AG10803 (cell line): Measurements from ENCODE around the gene FAM107A.

ENCODE experiments used
- DNase-seq: peaks from one replicate; pipeline ENCODE4 v3.0.0; 2010; ENCODE audit warnings: low read depth
- H3K4me3 ChIP-seq: 2 replicates; pipeline ENCODE4 v1.5.1; 2011; ENCODE audit warnings: mild to moderate bottlenecking, low read length, control low read depth
- CTCF ChIP-seq: conservative IDR thresholded peaks from 2 replicates; pipeline ENCODE4 v1.5.1; 2011; ENCODE audit warnings: mild to moderate bottlenecking, low read length, control low read depth, inconsistent platforms

The FAM107A gene

GRCh38 chr3:58563386-58564035 lies 13.7 kb downstream of the FAM107A start:
- no peak overlapping the region for H3K4me3 ChIP-seq
- DNase-seq = no peak
- TF ChIP-seq CTCF = no peak

DNA sequence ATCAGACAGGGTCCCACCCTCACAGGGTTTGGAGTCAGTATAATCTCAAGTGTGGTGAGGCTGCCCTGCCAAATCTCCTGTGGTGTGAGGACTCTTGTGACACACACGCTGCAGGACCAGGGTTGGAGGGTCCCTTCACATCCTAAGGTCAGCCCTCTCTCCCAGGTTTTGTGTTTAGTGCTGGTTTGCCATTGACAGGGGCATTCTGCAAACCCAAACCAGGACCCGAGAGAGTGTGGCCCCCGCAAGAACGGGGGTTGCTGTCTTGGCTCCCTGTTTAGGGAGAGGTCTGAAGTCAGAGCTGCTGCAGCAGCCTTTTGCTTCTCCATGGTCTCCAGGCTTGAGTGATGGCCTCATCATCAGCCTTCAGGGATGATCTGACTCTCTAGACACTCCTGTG lies 14.7 kb downstream of the FAM107A start:
- no peak for DNase-seq
- no peak overlapping the region for H3K4me3 ChIP-seq
- no peak for TF ChIP-seq CTCF

DNA sequence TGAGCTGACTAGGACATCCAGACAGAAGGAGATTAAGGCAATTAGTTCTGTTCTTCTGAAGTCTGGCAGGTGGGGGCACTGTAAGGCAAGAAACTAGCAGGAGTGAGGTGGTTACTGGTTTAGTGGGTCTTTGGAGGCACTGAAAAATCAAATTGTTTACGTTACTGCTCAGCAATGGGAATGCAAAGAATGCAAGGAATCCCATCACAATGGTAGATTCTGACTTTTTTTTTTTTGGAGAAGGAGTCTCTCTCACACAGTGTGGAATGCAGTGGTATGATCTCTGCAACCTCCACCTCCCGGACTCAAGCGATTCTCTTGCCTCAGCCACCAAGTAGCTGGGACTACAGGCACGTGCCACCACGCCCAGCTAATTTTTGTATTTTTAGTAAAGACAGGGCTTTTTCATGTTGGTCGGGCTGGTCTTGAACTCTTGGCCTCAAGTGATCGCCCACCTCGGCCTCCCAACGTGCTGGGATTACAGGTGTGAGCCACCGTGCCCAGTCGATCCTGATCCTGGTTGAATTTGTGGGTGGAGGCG lies 16.4 kb downstream of the FAM107A start:
- DNase-seq = peak; percentile 99
- H3K4me3 ChIP-seq = no peak overlapping the region
- TF ChIP-seq CTCF = peak; percentile 81

- TF ChIP-seq CTCF = no peak
- no peak for DNase-seq
- H3K4me3 ChIP-seq = no peak overlapping the region
Observed at GRCh38 chr3:58559586-58559985, 17.6 kb downstream of the FAM107A start.

DNA sequence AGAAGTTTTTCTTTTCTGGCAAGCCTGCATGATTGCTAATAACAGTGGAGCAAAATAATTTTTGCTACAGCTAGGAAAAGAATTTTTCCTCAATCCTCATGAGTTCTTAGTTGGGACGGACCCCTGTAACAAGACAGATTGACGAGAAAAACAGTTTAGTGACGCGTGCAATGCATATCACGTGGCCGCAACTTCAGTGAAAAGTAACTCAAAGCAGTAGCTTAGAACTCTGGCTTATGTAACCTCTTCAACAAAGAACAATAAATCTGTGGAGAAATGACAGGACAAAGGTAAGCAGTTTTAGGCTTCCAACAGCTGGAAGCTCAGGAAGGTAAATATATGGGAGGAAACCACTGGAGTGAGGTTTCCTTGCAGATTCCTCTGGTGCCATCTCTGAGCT lies 19.7 kb downstream of the FAM107A start:
- H3K4me3 ChIP-seq = no peak overlapping the region
- no peak for DNase-seq
- no peak for TF ChIP-seq CTCF

GRCh38 chr3:58556761-58557221 lies 20.4 kb downstream of the FAM107A start:
- TF ChIP-seq CTCF = no peak
- H3K4me3 ChIP-seq = no peak overlapping the region
- DNase-seq = peak; percentile 65

DNA sequence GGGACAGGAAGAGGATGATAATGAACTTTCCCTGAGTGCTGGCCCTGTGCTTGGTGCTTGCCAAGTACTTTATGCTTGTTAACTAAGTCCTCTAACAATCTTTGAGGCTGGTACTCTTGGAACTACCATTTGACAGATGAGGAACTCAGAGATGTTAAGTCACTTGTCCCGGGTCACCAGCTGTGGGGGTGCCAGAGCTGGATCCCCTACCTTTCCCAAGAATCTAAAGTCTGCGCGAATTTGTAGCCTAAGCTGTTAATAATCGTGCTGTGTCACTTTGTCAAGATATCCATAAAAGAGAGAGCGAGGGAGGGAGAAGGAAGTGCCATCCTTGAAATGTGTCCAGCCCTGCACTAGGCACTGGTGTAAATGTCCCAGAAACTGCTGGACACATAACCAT lies 21.2 kb downstream of the FAM107A start:
- H3K4me3 ChIP-seq = no peak overlapping the region
- no peak for DNase-seq
- TF ChIP-seq CTCF = no peak
